Measurements from ENCODE around the gene PCDH19. TPM values are rescaled to one million over a fixed set of nuclear protein-coding genes. Genes with fewer than 3 reads are reported as not detected.

PCDH19 gene
- total RNA-seq, 1 experiment from 2014 or later, result 0.08 TPM

- no TSS peak for BruUV-seq (replicated peaks)
- in situ Hi-C loops (cut with HindIII; ENCODE audit: low pct_unique_long_range_greater_than_20kb, low sequenced_read_pairs) (no loop called here), intact Hi-C loops (cut with micrococcal nuclease; ENCODE audit: unreplicated experiment) (no loop called here)
- Histone ChIP-seq H3K27ac (ENCODE audit: low read length) (no peak overlapping the region), H3K36me3 (ENCODE audit: control insufficient read depth, insufficient read depth, low read length) (no peaks in the 10 kb centered on the region), H3K4me3 (ENCODE audit: low read depth in 2 of 2, low read length in 2 of 2) (no peak overlapping the region), H3K9me3 (ENCODE audit: control insufficient read depth, insufficient read depth, low read depth, low read length) (no peaks in the 10 kb centered on the region), H3K4me1 (ENCODE audit: control insufficient read depth, insufficient read depth, low read length) (no peaks in the 10 kb centered on the region), H3K27me3 (ENCODE audit: control insufficient read depth, insufficient read depth, low read length) (no peaks in the 10 kb centered on the region)
- TF ChIP-seq TCF7L2 (IDR thresholded peaks at IDR 0.05; ENCODE audit: low read depth, low read length) (no peak), CTCF (IDR thresholded peaks at IDR 0.05) (no peak), REST (IDR thresholded peaks at IDR 0.05; ENCODE audit: insufficient read depth in 1 of 2, low read depth in 2 of 2, low read length in 1 of 2) (no peak), POLR2AphosphoS5 (IDR thresholded peaks at IDR 0.05; ENCODE audit: low read depth, low read length) (no peak), SIN3A (IDR thresholded peaks at IDR 0.05; ENCODE audit: borderline replicate concordance, insufficient read depth, low read depth, low read length) (no peak)
- DNase-seq (ENCODE audit: low read depth, low spot score) (no peak), ATAC-seq (no peak)
- POLR2A ChIA-PET, result no interaction called here
- CTCF ChIA-PET, result interaction anchor here (0.6 kb wide), 1 partner anchor 540 kb away, joined by 4 read pairs; no protein-coding TSS in a partner anchor
Measured at GRCh38 chrX:100244681-100245080, 165.4 kb downstream of the PCDH19 start.

Other genes starting within 250 kb of the PCDH19 start
- not detected for gene TNMD, start 174.7 kb upstream of the PCDH19 start, total RNA-seq (2021; ENCODE audit: unreplicated experiment)
- 7.2 TPM for gene TSPAN6, start 226.5 kb upstream of the PCDH19 start, total RNA-seq (2021; ENCODE audit: unreplicated experiment)
- 1.2 TPM for gene SRPX2, start 233.9 kb upstream of the PCDH19 start, total RNA-seq (2021; ENCODE audit: unreplicated experiment)

All from Panc1 (cell line).